GM12891 (cell line): ENCODE results near the gene EIF3K.
"Not testable (repeated sequence)": the region's sequence is repeated elsewhere in the genome, so short reads cannot be mapped to it uniquely, and the experiment has no call there.

Experiments
- PAX5 ChIP-seq: IDR thresholded peaks from 2 replicates; pipeline ENCODE4 v1.6.1; 2011; ENCODE audit warnings: low read length, moderate library complexity, mild to moderate bottlenecking; ENCODE audit not compliant: insufficient read depth, severe bottlenecking
- POLR2A ChIP-seq: IDR thresholded peaks from 2 replicates; pipeline ENCODE4 v1.6.1; 2011; ENCODE audit warnings: low read depth, low read length, control low read depth
- POLR2AphosphoS5 ChIP-seq: IDR thresholded peaks from 2 replicates; pipeline ENCODE4 v1.6.1; 2011; ENCODE audit warnings: low read depth, low read length, control low read depth
- POU2F2 ChIP-seq: IDR thresholded peaks from 2 replicates; pipeline ENCODE4 v1.6.1; 2011; ENCODE audit warnings: low read depth, mild to moderate bottlenecking, control low read depth, low read length, moderate library complexity
- SPI1 ChIP-seq: IDR thresholded peaks from 2 replicates; pipeline ENCODE4 v1.6.1; 2011; ENCODE audit warnings: low read depth, low read length, control low read depth
- TAF1 ChIP-seq: IDR thresholded peaks from 2 replicates; pipeline ENCODE4 v1.6.1; 2011; ENCODE audit warnings: low read depth, low read length, control low read depth

- not testable (repeated sequence) for TF ChIP-seq POLR2AphosphoS5, POU2F2, SPI1, TAF1, POLR2A, PAX5
Observed at GRCh38 chr19:38631301-38631700, 12.3 kb downstream of the EIF3K start.
